ENCODE results near the gene LTA.

GRCh38 chr6:31560697-31561058 is 11.4 kb upstream of the LTA start:
- TF ChIP-seq, protein P1, sequence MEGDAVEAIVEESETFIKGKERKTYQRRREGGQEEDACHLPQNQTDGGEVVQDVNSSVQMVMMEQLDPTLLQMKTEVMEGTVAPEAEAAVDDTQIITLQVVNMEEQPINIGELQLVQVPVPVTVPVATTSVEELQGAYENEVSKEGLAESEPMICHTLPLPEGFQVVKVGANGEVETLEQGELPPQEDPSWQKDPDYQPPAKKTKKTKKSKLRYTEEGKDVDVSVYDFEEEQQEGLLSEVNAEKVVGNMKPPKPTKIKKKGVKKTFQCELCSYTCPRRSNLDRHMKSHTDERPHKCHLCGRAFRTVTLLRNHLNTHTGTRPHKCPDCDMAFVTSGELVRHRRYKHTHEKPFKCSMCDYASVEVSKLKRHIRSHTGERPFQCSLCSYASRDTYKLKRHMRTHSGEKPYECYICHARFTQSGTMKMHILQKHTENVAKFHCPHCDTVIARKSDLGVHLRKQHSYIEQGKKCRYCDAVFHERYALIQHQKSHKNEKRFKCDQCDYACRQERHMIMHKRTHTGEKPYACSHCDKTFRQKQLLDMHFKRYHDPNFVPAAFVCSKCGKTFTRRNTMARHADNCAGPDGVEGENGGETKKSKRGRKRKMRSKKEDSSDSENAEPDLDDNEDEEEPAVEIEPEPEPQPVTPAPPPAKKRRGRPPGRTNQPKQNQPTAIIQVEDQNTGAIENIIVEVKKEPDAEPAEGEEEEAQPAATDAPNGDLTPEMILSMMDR (IDR thresholded peaks at IDR 0.05): no peak
- TF ChIP-seq EZH2 (IDR thresholded peaks at IDR 0.05; ENCODE audit: borderline replicate concordance, insufficient read depth, low read depth, low read length, poor library complexity, severe bottlenecking): no peak

All from B cell (primary cell).